ENCODE data around the gene INAFM2.
A peak's percentile ranks its signal among the peaks of the same experiment; 100 is the strongest.

Gene INAFM2

DNA sequence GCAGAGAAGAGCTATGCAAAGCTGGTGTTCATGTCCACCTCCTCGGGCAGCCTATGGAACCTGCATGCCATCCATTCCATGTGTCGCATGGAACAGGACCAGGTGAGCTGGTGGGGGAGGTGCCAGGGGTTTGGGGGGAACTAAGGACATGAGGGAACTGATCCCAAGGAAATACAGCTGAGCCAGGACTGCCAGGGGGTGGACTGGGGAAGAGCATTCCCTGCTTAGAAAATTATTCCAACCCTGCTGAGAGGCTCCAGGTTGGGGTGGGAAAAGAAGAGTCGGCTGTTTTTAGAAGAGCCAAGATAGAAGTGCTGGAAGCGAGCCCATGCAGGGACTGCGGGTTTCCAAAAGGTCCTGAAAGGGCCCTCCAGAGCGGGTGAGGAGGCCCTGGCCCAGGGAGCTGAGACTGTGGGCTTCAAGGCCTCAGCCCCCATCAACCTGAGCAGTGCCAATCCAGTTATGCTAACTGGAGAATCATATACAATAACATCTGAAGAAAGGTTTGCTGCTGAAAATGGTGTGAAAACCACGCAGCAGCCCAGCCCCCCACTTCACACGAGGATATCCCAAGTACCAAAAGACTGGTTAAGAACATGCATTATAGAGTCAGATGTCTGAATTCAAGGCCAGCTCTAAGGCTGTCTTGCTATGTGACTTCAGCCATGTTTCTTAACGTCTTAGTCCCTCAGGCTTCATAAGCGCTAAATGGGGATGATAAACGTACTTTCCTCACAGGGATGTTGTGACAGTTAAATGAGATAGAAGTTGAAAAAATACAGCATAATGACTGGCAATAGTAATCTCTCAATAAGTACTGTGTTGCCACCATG, 42.3 kb downstream of the INAFM2 start:
- DNase-seq, result no peak

DNA sequence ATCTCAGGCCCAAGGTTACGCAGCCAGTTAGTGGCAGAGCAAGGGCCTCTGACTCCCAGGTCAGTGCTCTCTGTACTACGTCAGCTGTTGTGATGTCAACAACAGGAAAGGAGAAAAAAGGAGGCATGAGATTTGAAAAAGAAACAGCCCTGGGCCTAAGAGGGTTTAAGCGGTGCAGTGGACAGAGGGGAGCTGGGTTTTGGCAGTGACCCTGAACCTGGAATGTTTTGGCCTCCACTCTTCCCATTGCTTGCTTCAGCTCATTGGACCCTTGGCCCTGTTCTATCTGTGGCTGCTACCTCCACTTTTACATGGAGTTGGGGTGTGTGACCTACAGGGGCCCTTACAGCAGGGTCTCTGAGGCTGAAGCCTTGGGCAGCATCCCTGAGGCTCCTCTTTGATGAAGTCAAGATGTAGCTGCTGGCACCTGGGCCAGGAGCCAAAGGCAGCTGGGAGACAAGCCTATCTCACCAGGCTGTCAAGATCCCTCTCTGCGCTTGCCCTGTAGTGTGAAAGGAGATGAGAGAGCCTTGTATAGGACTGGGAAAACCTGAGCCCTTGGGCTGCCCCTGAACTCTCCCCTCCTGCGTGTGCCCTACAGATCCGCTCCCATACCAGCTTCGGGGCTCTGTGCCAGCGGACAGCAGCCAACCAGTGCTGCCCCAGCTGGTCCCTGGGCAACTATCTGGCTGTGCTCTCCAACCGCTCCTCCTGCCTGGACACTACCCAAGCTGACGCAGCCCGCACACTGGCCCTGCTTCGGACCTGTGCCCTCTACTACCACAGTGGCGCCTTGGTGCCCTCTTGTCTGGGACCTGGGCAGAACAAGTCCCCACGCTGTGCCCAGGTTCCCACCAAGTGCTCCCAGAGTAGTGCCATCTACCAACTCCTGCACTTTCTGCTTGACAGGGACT, 43.2 kb downstream of the INAFM2 start:
- DNase-seq, result no peak

DNA sequence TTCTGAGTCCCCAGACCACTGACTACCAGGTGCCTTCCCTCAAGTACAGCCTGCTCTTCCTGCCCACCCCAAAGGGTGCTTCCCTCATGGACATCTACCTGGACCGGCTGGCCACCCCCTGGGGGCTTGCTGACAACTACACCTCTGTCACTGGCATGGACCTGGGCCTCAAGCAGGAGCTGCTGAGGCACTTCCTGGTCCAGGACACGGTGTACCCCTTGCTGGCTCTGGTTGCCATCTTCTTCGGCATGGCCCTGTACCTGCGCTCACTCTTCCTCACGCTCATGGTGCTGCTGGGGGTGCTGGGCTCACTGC, 43.8 kb downstream of the INAFM2 start:
- DNase-seq, result no peak

DNA sequence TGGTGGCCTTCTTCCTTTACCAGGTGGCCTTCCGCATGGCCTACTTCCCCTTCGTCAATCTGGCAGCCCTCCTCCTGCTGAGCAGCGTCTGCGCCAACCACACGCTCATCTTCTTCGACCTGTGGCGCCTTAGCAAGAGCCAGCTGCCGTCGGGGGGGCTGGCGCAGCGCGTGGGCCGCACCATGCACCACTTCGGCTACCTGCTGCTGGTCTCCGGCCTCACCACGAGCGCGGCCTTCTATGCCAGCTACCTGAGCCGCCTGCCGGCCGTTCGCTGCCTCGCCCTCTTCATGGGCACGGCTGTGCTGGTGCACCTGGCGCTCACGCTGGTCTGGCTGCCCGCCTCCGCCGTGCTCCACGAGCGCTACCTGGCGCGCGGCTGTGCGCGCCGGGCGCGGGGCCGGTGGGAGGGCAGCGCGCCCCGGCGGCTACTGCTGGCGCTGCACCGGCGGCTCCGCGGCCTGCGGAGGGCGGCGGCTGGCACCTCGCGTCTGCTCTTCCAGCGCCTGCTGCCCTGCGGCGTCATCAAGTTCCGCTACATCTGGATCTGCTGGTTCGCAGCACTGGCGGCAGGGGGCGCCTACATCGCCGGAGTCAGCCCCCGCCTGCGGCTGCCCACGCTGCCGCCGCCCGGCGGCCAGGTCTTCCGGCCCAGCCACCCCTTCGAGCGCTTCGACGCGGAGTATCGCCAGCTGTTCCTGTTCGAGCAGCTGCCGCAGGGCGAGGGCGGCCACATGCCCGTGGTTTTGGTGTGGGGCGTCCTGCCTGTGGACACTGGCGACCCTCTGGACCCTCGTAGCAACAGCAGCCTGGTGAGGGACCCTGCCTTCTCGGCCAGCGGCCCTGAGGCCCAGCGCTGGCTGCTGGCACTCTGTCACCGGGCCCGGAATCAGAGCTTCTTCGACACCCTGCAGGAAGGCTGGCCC, 44.5 kb downstream of the INAFM2 start:
- peak; percentile 51 to 86 for DNase-seq

DNA sequence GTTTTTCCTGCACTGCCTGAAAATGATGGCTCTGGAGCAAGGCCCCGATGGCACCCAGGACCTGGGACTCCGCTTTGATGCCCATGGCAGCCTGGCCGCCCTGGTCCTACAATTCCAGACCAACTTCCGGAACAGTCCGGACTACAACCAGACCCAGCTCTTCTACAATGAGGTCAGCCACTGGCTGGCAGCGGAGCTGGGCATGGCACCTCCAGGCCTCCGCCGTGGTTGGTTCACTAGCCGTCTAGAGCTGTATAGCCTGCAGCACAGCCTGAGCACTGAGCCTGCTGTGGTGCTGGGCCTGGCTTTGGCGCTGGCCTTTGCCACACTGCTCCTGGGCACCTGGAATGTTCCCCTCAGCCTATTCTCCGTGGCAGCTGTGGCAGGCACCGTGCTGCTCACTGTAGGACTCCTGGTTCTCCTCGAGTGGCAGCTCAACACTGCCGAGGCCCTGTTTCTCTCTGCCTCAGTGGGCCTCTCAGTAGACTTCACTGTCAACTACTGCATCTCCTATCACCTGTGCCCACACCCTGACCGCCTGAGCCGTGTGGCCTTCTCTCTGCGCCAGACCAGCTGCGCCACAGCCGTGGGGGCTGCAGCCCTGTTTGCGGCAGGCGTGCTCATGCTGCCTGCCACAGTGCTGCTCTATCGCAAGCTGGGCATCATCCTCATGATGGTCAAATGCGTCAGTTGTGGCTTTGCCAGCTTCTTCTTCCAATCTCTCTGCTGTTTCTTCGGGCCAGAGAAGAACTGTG, 45.4 kb downstream of the INAFM2 start:
- no peak for DNase-seq

DNA sequence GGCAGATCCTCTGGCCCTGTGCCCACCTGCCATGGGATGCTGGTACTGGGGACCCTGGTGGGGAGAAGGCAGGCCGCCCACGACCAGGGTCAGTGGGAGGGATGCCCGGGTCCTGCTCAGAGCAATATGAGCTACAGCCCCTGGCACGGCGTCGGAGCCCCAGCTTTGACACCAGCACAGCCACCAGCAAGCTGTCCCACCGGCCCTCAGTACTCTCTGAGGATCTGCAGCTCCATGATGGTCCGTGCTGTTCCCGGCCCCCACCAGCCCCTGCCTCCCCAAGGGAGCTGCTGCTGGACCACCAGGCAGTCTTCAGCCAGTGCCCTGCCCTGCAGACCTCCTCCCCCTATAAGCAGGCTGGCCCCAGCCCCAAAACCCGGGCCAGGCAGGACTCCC, 46.0 kb downstream of the INAFM2 start:
- DNase-seq, result no peak

DNA sequence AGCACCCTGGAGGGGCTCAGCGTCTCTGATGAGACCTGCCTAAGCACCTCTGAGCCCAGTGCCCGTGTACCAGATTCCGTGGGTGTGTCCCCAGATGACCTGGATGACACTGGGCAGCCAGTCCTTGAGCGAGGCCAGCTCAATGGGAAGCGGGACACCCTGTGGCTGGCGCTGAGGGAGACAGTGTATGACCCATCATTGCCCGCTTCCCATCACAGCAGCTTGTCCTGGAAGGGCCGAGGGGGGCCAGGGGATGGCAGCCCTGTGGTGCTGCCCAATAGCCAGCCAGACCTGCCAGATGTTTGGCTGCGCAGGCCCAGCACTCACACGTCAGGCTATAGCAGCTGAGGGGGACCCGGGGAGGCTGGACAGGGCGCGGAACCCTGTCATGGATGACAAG, 46.5 kb downstream of the INAFM2 start:
- DNase-seq, result no peak

DNA sequence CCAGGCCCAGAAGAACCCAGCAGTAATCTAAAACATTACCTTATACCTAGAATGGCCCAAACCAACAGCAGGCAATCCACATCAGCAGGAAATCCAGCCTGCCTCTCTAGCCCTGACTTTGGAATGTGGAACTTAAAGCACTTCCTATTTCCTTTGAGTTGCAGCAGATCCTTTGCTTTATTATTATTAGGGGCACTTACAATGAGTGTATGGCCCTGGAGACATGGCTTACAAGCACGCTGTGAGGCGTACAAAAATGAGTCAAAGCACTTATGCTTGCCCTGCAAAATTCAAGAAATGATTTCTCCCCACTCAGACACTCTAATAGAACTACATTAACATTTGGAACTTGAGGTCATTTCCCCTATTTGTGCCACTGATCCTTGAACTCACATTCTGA, 49.5 kb downstream of the INAFM2 start:
- no peak for DNase-seq

Data from bone marrow (tissue), 2 donors.